NT2/D1 (cell line): ENCODE measurements around the gene NDST3.

Source experiments
- DNase-seq: peaks from one replicate; pipeline ENCODE4 v3.0.0-alpha.2; 2011; ENCODE audit warnings: low read depth, low spot score
- H3K27me3 ChIP-seq: 2 replicates; pipeline ENCODE4 v1.6.0; 2011; ENCODE audit warnings: mild to moderate bottlenecking; ENCODE audit not compliant: insufficient read length, insufficient read depth
- H3K36me3 ChIP-seq: 2 replicates; pipeline ENCODE4 v1.6.1; 2011; ENCODE audit warnings: mild to moderate bottlenecking, low read length, mixed read lengths; ENCODE audit not compliant: insufficient read depth, insufficient read length
- H3K4me1 ChIP-seq: 2 replicates; pipeline ENCODE4 v1.5.1; 2011; ENCODE audit not compliant: insufficient read depth, insufficient read length
- H3K4me3 ChIP-seq: 2 replicates; pipeline ENCODE4 v1.5.1; 2011; ENCODE audit warnings: low read depth; ENCODE audit not compliant: insufficient read length
- H3K9ac ChIP-seq: 2 replicates; pipeline ENCODE4 v1.6.0; 2011; ENCODE audit warnings: low read depth; ENCODE audit not compliant: insufficient read length
- H3K9me3 ChIP-seq: 2 replicates; pipeline ENCODE4 v1.5.1; 2011; ENCODE audit warnings: mild to moderate bottlenecking, low read length; ENCODE audit not compliant: insufficient read depth
- SUZ12 ChIP-seq: IDR thresholded peaks from 2 replicates; pipeline ENCODE4 v1.6.1; 2011; ENCODE audit not compliant: insufficient read length, insufficient read depth; ENCODE audit errors: extremely low read depth
- YY1 ChIP-seq: IDR thresholded peaks from 2 replicates; pipeline ENCODE4 v1.6.1; 2011; ENCODE audit not compliant: insufficient read length, insufficient read depth
- ZNF274 ChIP-seq: IDR thresholded peaks from 2 replicates; pipeline ENCODE4 v1.6.1; 2011; ENCODE audit warnings: mild to moderate bottlenecking, low read depth, low read length

The NDST3 gene

DNA sequence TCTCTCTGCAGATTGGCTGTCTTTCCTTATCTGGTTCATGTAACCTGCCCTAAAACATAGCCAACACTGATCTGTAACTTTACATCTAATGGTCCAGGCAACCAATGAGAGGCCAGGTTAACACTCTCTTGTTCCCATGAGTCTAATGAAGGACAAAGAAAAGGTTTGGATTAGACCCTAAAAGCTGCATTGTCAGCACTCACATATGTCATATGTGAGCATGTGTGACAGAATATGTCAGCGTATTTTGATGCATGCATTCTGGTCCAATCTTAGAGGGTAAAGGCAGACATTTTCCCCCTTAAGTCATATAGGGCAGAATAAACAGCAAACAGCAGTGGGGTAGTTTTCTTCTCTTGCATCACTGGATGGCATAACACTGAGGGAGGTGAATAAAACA, 3.7 kb downstream of the NDST3 start:
- Histone ChIP-seq H3K27me3 (no peaks in the 10 kb centered on the region), H3K36me3 (no peaks in the 10 kb centered on the region), H3K9me3 (no peaks in the 10 kb centered on the region), H3K4me1 (no peaks in the 10 kb centered on the region), H3K9ac (no peak overlapping the region), H3K4me3 (no peak overlapping the region)
- TF ChIP-seq ZNF274: no peak
- no peak for TF ChIP-seq SUZ12
- no peak for TF ChIP-seq YY1
- no peak for DNase-seq

DNA sequence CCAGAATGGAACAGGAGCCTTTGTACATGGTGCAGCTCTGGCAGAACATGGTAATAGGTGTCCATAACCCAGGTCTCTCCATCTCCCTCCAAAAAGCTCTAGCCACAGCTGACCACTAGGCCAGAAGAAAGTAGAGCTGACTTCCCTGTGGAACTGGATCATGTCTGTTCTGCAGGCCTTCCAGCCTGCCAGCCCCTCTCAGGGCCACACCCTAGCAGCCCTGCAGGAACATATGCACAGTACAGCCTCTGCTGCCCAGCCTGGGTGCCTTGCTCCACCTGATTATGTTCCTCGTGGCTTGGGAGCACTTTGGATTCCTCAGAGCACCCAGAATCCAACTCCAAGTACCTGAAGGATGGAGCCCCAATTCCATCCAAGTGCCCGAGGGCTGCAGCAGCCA, 12.0 kb downstream of the NDST3 start:
- H3K9me3 ChIP-seq: no peaks in the 10 kb centered on the region
- DNase-seq: no peak
- no peaks in the 10 kb centered on the region for H3K27me3 ChIP-seq
- H3K4me1 ChIP-seq: no peaks in the 10 kb centered on the region
- TF ChIP-seq SUZ12 (no peak), ZNF274 (no peak), YY1 (no peak)
- H3K4me3 ChIP-seq: no peak overlapping the region
- no peak overlapping the region for H3K9ac ChIP-seq
- H3K36me3 ChIP-seq: no peaks in the 10 kb centered on the region

DNA sequence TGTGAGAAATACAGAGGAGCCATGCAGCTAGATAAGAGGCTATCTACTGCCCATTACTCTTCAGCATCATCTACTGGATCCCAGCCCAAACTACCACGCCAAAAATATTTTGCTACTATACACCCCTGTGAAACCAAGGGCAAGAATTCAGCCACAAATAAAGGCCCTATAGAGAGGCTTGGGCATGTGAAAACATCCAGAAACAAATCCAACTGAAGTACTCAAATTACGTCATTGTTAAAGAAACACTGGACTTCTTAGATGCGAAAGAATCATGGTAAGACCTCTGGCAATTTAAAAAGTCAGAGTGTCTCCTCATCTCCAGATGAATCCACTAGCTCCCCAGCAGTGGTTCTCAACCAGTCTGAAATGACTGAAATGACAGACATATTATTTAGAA, 12.8 kb downstream of the NDST3 start:
- Histone ChIP-seq H3K27me3 (no peaks in the 10 kb centered on the region), H3K9ac (no peak overlapping the region), H3K9me3 (no peaks in the 10 kb centered on the region), H3K4me1 (no peaks in the 10 kb centered on the region), H3K36me3 (no peaks in the 10 kb centered on the region), H3K4me3 (no peak overlapping the region)
- no peak for DNase-seq
- TF ChIP-seq YY1: no peak
- no peak for TF ChIP-seq SUZ12
- TF ChIP-seq ZNF274: no peak

DNA sequence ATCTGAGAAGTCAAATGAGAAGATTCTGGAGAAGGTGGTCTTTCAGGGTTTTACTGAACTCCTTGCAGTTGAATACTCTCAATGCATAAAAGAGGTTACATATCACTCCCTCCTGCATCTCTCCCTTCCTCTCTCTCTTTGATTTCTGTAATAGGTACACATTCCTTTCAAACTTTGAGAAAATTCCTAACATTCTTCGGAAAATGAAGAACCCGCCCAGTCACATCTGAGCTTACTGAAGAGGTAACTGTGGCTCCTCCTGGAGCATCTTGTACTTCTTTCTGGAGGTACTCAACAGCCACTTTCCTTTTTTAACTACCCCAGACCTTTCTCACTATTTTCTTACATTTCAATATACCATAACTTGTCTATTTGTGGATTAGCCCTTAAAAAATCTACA, 24.7 kb downstream of the NDST3 start:
- no peak for TF ChIP-seq YY1
- no peak for TF ChIP-seq ZNF274
- TF ChIP-seq SUZ12: no peak

DNA sequence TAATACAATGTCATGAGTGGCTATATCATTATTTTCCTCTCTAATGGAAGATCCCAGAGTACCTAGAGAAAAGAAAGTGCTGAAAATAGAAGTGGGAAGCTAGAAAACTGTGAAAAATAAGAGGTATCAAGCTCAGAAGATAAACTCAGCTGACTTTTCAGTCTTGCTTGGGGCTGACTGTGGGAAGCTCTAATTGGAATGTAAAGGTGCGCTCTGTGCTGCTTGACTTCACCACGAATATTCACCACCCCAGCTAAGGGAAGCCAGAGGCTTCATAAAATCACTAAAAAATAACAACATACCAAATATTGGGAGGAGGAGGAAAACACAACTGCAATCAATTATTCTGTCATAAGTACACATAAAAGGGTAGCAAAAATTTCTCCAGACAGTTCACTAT, 25.1 kb downstream of the NDST3 start:
- H3K9me3 ChIP-seq: no peaks in the 10 kb centered on the region
- no peaks in the 10 kb centered on the region for H3K4me1 ChIP-seq
- no peak for DNase-seq
- no peak overlapping the region for H3K4me3 ChIP-seq
- H3K27me3 ChIP-seq: no peaks in the 10 kb centered on the region
- no peak overlapping the region for H3K9ac ChIP-seq
- TF ChIP-seq SUZ12 (no peak), YY1 (no peak)
- no peaks in the 10 kb centered on the region for H3K36me3 ChIP-seq

More for the DNA sequence above, 24.7 kb downstream of the NDST3 start:
- H3K4me1 ChIP-seq: no peaks in the 10 kb centered on the region
- DNase-seq: no peak
- H3K27me3 ChIP-seq: no peaks in the 10 kb centered on the region
- no peaks in the 10 kb centered on the region for H3K9me3 ChIP-seq
- H3K36me3 ChIP-seq: no peaks in the 10 kb centered on the region
- no peak overlapping the region for H3K4me3 ChIP-seq
- H3K9ac ChIP-seq: no peak overlapping the region

DNA sequence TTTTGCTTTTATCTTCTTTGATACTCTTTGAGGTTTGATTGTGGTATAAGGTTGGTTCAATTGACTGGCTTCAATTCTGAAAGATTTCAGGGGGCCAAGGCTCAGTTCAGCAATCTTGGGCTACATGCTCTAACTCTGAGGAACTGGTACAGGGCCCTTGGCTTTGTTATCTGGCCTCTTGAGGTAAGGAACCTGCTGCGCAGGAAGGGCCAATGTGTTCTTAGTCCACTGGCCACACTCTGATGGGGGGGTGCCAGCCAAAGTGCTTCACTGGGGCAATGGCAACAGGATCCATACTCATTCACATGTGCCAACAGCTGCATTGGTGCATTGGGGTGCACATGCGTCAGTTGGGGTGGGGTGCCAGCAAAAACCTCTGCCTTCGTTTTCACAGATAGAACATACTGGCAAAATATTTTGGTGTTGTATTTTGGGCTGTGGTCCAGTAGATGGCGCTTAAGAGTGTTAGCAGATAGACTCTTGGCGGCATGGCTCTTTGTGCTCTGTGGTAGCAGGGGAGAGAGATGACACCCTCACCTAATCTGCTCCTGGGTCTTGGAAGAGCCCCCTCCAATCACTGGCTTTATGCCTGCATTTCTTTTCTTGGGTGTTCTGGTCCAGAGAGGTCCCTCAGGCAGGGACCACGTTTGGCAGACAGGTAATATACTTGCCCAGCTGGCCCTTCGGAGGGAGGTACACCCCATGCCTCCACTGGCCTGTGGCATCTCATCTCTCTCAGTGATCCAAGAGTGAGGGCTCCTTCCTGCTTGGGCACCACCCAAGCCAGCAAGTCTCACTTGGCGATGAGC, 42.9 kb downstream of the NDST3 start:
- peak; percentile 13 for DNase-seq
- Histone ChIP-seq H3K4me3 (no peak overlapping the region), H3K27me3 (no peaks in the 10 kb centered on the region), H3K9ac (no peak overlapping the region), H3K9me3 (no peaks in the 10 kb centered on the region), H3K36me3 (no peaks in the 10 kb centered on the region), H3K4me1 (no peaks in the 10 kb centered on the region)
- no peak for TF ChIP-seq ZNF274
- no peak for TF ChIP-seq YY1
- no peak for TF ChIP-seq SUZ12

DNA sequence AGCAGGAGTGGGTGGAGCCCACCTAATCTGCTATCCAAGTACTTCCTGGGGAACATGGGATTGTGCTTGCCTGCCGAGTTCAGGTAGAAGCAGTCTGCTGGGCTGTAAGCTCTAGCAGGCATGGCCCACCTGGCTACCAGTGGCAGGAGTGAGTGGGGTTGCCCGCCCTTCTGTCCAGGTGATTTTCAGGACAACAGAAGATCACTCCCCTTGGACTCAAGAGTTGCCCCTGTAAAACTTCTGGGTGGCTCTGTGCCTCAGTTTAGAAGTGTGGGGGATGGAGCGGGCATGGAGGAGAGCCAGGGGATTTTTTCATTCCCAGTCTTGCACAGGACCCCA, 43.5 kb downstream of the NDST3 start:
- H3K4me1 ChIP-seq: no peaks in the 10 kb centered on the region
- no peak for DNase-seq
- H3K4me3 ChIP-seq: no peak overlapping the region
- H3K9me3 ChIP-seq: no peaks in the 10 kb centered on the region
- H3K36me3 ChIP-seq: no peaks in the 10 kb centered on the region
- no peaks in the 10 kb centered on the region for H3K27me3 ChIP-seq
- TF ChIP-seq SUZ12 (no peak), ZNF274 (no peak), YY1 (no peak)
- no peak overlapping the region for H3K9ac ChIP-seq
